Measurements from ENCODE around the gene MKRN2OS. TPM values are rescaled to one million over a fixed set of nuclear protein-coding genes. Genes with fewer than 3 reads are reported as not detected.
A peak's percentile ranks its signal among the peaks of the same experiment; 100 is the strongest.

The MKRN2OS gene
- total and polyA plus RNA-seq, 2 donors (not counting 1 experiment from before 2014, with no cell fraction given) = not detected

DNA sequence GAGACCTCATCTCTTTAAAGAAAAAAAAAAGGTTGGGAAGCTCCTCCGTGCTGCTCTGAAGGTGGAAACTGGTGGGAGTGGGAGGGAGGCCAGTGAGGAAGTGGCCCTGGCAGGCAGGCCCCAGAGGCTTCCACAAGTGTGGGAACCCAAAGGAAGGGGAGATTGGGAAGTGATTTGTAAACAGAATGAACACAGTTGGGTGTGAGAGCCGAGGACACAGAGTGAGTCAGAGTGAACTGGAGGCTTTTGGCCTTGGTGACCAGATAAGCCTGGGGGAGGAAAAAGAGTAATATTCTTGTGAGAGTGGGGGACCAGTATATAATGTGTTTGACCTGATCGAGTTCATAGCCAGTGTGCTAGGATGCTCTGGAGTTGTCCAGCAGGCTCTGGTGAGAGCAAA, 34.6 kb upstream of the MKRN2OS start:
- Histone ChIP-seq H2AFZ (ENCODE audit: low read length) (no peak overlapping the region), H3K4me1 (ENCODE audit: control insufficient read depth, extremely low read depth, insufficient read depth, low read length) (peaks cover 8% of the 10 kb centered on the region), H4K20me1 (ENCODE audit: control insufficient read depth, extremely low read depth, insufficient read depth, low read length) (no peaks in the 10 kb centered on the region), H3K9me3 (ENCODE audit: control insufficient read depth, insufficient read depth, low read depth, low read length) (no peaks in the 10 kb centered on the region), H3K36me3 (ENCODE audit: control insufficient read depth, insufficient read depth, low read length) (peaks cover 24% of the 10 kb centered on the region), H3K79me2 (ENCODE audit: control insufficient read depth, insufficient read depth, low read length) (peaks cover 1% of the 10 kb centered on the region), H3K9ac (ENCODE audit: insufficient read depth, low read length) (no peak overlapping the region), H3K27ac (ENCODE audit: insufficient read depth, low read length) (peak overlapping the region; percentile 45), H3K27me3 (ENCODE audit: control insufficient read depth, insufficient read depth, low read length) (no peaks in the 10 kb centered on the region), H3K4me2 (ENCODE audit: extremely low read depth, insufficient read depth, low read length) (no peak overlapping the region), H3K4me3 (replicated peaks in 1 of 4; ENCODE audit: control extremely low read depth in 1 of 4, insufficient read depth in 1 of 4, low read depth in 3 of 4, low read length in 4 of 4) (no peak overlapping the region)
- no peak for TF ChIP-seq EZH2 (IDR thresholded peaks at IDR 0.05; ENCODE audit: low read length, missing control alignments)
- peak; percentile 42 to 49 for DNase-seq (ENCODE audit: low read depth in 2 of 2)

DNA sequence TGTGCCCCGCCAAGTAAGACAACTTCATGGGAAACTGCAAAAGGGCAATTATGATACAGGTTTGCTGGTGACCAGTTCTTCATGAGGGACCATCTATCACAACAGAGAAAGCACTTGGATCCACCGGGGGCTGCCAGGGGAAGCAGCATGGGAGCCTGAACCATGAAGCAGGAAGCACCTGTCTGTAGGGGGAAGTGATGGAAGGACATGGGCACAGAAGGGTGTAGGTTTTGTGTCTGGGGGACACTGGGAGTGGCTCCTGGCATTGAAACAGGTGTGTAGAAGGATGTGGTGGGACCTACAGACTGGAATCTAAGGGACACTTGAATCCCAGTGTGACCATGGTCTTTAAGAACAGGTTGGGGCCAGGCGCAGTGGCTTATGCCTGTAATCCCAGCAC, 34.2 kb upstream of the MKRN2OS start:
- Histone ChIP-seq H3K9ac (ENCODE audit: insufficient read depth, low read length) (no peak overlapping the region), H4K20me1 (ENCODE audit: control insufficient read depth, extremely low read depth, insufficient read depth, low read length) (no peaks in the 10 kb centered on the region), H3K27me3 (ENCODE audit: control insufficient read depth, insufficient read depth, low read length) (no peaks in the 10 kb centered on the region), H3K36me3 (ENCODE audit: control insufficient read depth, insufficient read depth, low read length) (peaks cover 25% of the 10 kb centered on the region), H3K9me3 (ENCODE audit: control insufficient read depth, insufficient read depth, low read depth, low read length) (no peaks in the 10 kb centered on the region), H2AFZ (ENCODE audit: low read length) (no peak overlapping the region), H3K4me1 (ENCODE audit: control insufficient read depth, extremely low read depth, insufficient read depth, low read length) (peaks cover 10% of the 10 kb centered on the region), H3K4me2 (ENCODE audit: extremely low read depth, insufficient read depth, low read length) (no peak overlapping the region), H3K79me2 (ENCODE audit: control insufficient read depth, insufficient read depth, low read length) (peaks cover 1% of the 10 kb centered on the region), H3K27ac (ENCODE audit: insufficient read depth, low read length) (peak overlapping the region; percentile 45), H3K4me3 (replicated peaks in 1 of 4; ENCODE audit: control extremely low read depth in 1 of 4, insufficient read depth in 1 of 4, low read depth in 3 of 4, low read length in 4 of 4) (no peak overlapping the region)
- no peak for TF ChIP-seq EZH2 (IDR thresholded peaks at IDR 0.05; ENCODE audit: low read length, missing control alignments)
- TF ChIP-seq, protein P1, sequence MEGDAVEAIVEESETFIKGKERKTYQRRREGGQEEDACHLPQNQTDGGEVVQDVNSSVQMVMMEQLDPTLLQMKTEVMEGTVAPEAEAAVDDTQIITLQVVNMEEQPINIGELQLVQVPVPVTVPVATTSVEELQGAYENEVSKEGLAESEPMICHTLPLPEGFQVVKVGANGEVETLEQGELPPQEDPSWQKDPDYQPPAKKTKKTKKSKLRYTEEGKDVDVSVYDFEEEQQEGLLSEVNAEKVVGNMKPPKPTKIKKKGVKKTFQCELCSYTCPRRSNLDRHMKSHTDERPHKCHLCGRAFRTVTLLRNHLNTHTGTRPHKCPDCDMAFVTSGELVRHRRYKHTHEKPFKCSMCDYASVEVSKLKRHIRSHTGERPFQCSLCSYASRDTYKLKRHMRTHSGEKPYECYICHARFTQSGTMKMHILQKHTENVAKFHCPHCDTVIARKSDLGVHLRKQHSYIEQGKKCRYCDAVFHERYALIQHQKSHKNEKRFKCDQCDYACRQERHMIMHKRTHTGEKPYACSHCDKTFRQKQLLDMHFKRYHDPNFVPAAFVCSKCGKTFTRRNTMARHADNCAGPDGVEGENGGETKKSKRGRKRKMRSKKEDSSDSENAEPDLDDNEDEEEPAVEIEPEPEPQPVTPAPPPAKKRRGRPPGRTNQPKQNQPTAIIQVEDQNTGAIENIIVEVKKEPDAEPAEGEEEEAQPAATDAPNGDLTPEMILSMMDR (conservative IDR thresholded peaks at IDR 0.05 in 1 of 2, IDR thresholded peaks at IDR 0.05 in 1 of 2; ENCODE audit: low read depth in 1 of 2, low read length in 2 of 2) = no peak
- no peak for DNase-seq (ENCODE audit: low read depth in 2 of 2)

DNA sequence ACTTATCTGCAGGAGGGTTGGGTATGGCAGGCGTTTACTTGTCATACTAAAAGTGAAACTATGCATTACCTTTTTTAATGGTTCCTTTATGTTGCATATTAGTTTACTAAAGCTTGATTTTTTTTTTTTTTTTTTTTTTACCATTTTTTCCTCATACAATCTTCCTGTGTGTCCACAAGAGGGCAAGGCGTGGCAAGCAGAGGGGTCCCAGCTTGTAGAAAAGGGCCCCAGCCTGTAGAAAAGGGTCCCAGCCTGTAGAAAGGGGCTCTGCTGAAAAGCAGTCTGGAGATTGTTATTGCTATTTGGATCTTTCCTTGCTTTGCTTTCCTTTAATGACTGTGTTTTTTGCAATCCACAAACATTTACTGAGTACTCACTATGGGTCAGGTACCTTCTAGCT, 33.4 kb upstream of the MKRN2OS start:
- no peak overlapping the region for H3K9ac ChIP-seq (ENCODE audit: insufficient read depth, low read length)
- no peak for TF ChIP-seq EZH2 (IDR thresholded peaks at IDR 0.05; ENCODE audit: low read length, missing control alignments)
- TF ChIP-seq, protein P1 (conservative IDR thresholded peaks at IDR 0.05 in 1 of 2, IDR thresholded peaks at IDR 0.05 in 1 of 2; ENCODE audit: low read depth in 1 of 2, low read length in 2 of 2) = peak; percentile 5 to 18
- DNase-seq (ENCODE audit: low read depth in 2 of 2) = no peak
- no peak overlapping the region for H3K27ac ChIP-seq (ENCODE audit: insufficient read depth, low read length)
- H3K9me3 ChIP-seq (ENCODE audit: control insufficient read depth, insufficient read depth, low read depth, low read length) = no peaks in the 10 kb centered on the region
- no peak overlapping the region for H2AFZ ChIP-seq (ENCODE audit: low read length)
- H3K4me3 ChIP-seq (replicated peaks in 1 of 4; ENCODE audit: control extremely low read depth in 1 of 4, insufficient read depth in 1 of 4, low read depth in 3 of 4, low read length in 4 of 4) = no peak overlapping the region
- no peaks in the 10 kb centered on the region for H3K27me3 ChIP-seq (ENCODE audit: control insufficient read depth, insufficient read depth, low read length)
- H3K36me3 ChIP-seq (ENCODE audit: control insufficient read depth, insufficient read depth, low read length) = peaks cover 23% of the 10 kb centered on the region
- no peak overlapping the region for H3K4me2 ChIP-seq (ENCODE audit: extremely low read depth, insufficient read depth, low read length)
- no peaks in the 10 kb centered on the region for H4K20me1 ChIP-seq (ENCODE audit: control insufficient read depth, extremely low read depth, insufficient read depth, low read length)
- H3K79me2 ChIP-seq (ENCODE audit: control insufficient read depth, insufficient read depth, low read length) = peaks cover 1% of the 10 kb centered on the region
- H3K4me1 ChIP-seq (ENCODE audit: control insufficient read depth, extremely low read depth, insufficient read depth, low read length) = peaks cover 13% of the 10 kb centered on the region
